Lower leg skin (tissue), 3 donors: Measurements from ENCODE around the gene EVI5L.

Experiments
- CTCF ChIP-seq, 3 donors: fragments of 450-650 bp; IDR thresholded peaks; one replicate each; pipeline ENCODE4 v1.5.1; 2016; ENCODE audit warnings: antibody characterized with exemption in 3 of 3, mild to moderate bottlenecking in 3 of 3, moderate library complexity in 2 of 3
- POLR2A ChIP-seq, 2 donors: fragments of 450-650 bp; IDR thresholded peaks; one replicate each; pipeline ENCODE4 v1.6.1; 2016 to 2017; ENCODE audit warnings: antibody characterized with exemption in 2 of 2, mild to moderate bottlenecking in 1 of 2, moderate library complexity in 1 of 2

GRCh38 chr19:7850945-7851622 lies 21.1 kb downstream of the EVI5L start:
- no peak for TF ChIP-seq CTCF (IDR thresholded peaks at IDR 0.05)
- TF ChIP-seq POLR2A (IDR thresholded peaks at IDR 0.05), result no peak
